HEK293 (cell line): ENCODE data around the gene GNPTG.

Experiments used
- CTCF ChIA-PET: fragments of 350-600 bp; formaldehyde crosslinking; extraction: SDS; loops from one replicate; lab custom pipeline; 2021; ENCODE audit warnings: antibody characterized with exemption; lab: Yijun Ruan, JAX
- POLR2A ChIA-PET: fragments of 300-600 bp; formaldehyde crosslinking; extraction: SDS; loops from one replicate; lab custom pipeline; 2020; ENCODE audit warnings: antibody characterized with exemption, inconsistent platforms; lab: Yijun Ruan, JAX
- H3K27ac ChIP-seq: fragments of 200-500 bp; sonication (Bioruptor generic); 2 replicates; pipeline ENCODE4 v1.5.1; 2014; ENCODE audit warnings: low read depth, low read length, control low read depth, inconsistent platforms; ENCODE audit errors: extremely low read depth
- H3K36me3 ChIP-seq, 2 experiments: fragments of 200-500 bp in 1 of 2; sonication (Bioruptor generic) in 1 of 2; 1 replicate in 1 of 2; 2 replicates in 1 of 2; pipeline ENCODE4 v1.5.1; 2014 to 2017; ENCODE audit warnings: inconsistent platforms in 2 of 2, low read length in 2 of 2; ENCODE audit not compliant: control insufficient read depth in 2 of 2, insufficient read depth in 1 of 2
- H3K4me1 ChIP-seq: fragments of 200-500 bp; sonication (Bioruptor generic); 2 replicates; pipeline ENCODE4 v1.5.1; 2014; ENCODE audit warnings: mild to moderate bottlenecking, low read length, inconsistent platforms; ENCODE audit not compliant: control insufficient read depth, insufficient read depth
- H3K4me3 ChIP-seq: 2 replicates; pipeline ENCODE4 v1.5.1; 2011; ENCODE audit warnings: low read depth, mild to moderate bottlenecking, control low read depth, low read length, moderate library complexity
- H3K9me3 ChIP-seq: fragments of 200-500 bp; sonication (Bioruptor generic); 2 replicates; pipeline ENCODE4 v1.5.1; 2014; ENCODE audit warnings: low read depth, low read length, inconsistent platforms; ENCODE audit not compliant: control insufficient read depth, insufficient read depth
- BCL11A ChIP-seq: fragments of 450-650 bp; formaldehyde crosslinking; IDR thresholded peaks from 2 replicates; pipeline ENCODE4 v1.5.1; 2016; ENCODE audit warnings: low read depth, missing biosample characterization, missing genetic modification characterization
- FEZF1 ChIP-seq: fragments of 450-650 bp; formaldehyde crosslinking; IDR thresholded peaks from 2 replicates; pipeline ENCODE4 v1.5.1; 2016; ENCODE audit warnings: missing biosample characterization, missing genetic modification characterization
- SALL2 ChIP-seq: fragments of 450-650 bp; formaldehyde crosslinking; IDR thresholded peaks from 2 replicates; pipeline ENCODE4 v1.5.0; 2017; ENCODE audit warnings: missing biosample characterization, mild to moderate bottlenecking, missing genetic modification characterization, borderline replicate concordance
- ZFP69B ChIP-seq: fragments of 450-650 bp; formaldehyde crosslinking; IDR thresholded peaks from 2 replicates; pipeline ENCODE4 v1.5.1; 2016; ENCODE audit warnings: missing biosample characterization, missing genetic modification characterization
- ZNF2 ChIP-seq: fragments of 450-650 bp; formaldehyde crosslinking; IDR thresholded peaks from 2 replicates; pipeline ENCODE4 v1.5.1; 2016; ENCODE audit warnings: missing biosample characterization, missing genetic modification characterization
- ZNF341 ChIP-seq: fragments of 450-650 bp; formaldehyde crosslinking; IDR thresholded peaks from 2 replicates; pipeline ENCODE4; 2016; ENCODE audit warnings: low read depth, missing biosample characterization, missing genetic modification characterization
- ZNF391 ChIP-seq: fragments of 450-650 bp; formaldehyde crosslinking; IDR thresholded peaks from 2 replicates; pipeline ENCODE4 v1.5.1; 2016; ENCODE audit warnings: low read depth, missing biosample characterization, missing genetic modification characterization, borderline replicate concordance
- ZNF473 ChIP-seq: fragments of 450-650 bp; formaldehyde crosslinking; IDR thresholded peaks from 2 replicates; pipeline ENCODE4 v1.5.1; 2017; ENCODE audit warnings: missing biosample characterization, missing genetic modification characterization
- ZNF510 ChIP-seq: fragments of 450-650 bp; formaldehyde crosslinking; IDR thresholded peaks from 2 replicates; pipeline ENCODE4 v1.5.1; 2018; ENCODE audit warnings: mild to moderate bottlenecking, missing genetic modification characterization, missing biosample characterization; ENCODE audit not compliant: insufficient replicate concordance
- ZNF624 ChIP-seq: fragments of 450-650 bp; formaldehyde crosslinking; IDR thresholded peaks from 2 replicates; pipeline ENCODE4 v1.5.1; 2017; ENCODE audit warnings: missing biosample characterization, missing genetic modification characterization
- ZNF654 ChIP-seq: fragments of 450-650 bp; formaldehyde crosslinking; IDR thresholded peaks from 2 replicates; pipeline ENCODE4 v1.5.1; 2016; ENCODE audit warnings: low read depth, missing biosample characterization, missing genetic modification characterization
- ZNF707 ChIP-seq: fragments of 450-650 bp; formaldehyde crosslinking; IDR thresholded peaks from 2 replicates; pipeline ENCODE4 v1.5.1; 2016; ENCODE audit warnings: missing biosample characterization, missing genetic modification characterization
- ZNF792 ChIP-seq: fragments of 450-650 bp; formaldehyde crosslinking; IDR thresholded peaks from 2 replicates; pipeline ENCODE4 v1.5.1; 2016; ENCODE audit warnings: missing biosample characterization, missing genetic modification characterization
- ZNF830 ChIP-seq: fragments of 450-650 bp; IDR thresholded peaks from 2 replicates; pipeline ENCODE4 v1.5.0; 2018; ENCODE audit warnings: missing biosample characterization, missing genetic modification characterization, low read depth, mild to moderate bottlenecking, moderate library complexity
- TF ChIP-seq, protein P1 (sequence below): fragments of 450-650 bp; formaldehyde crosslinking; optimal IDR thresholded peaks from 2 replicates; pipeline ENCODE3; 2016; ENCODE audit warnings: missing biosample characterization, mild to moderate bottlenecking, missing genetic modification characterization
- TF ChIP-seq, protein P2 (sequence below): fragments of 450-650 bp; formaldehyde crosslinking; IDR thresholded peaks from 2 replicates; pipeline ENCODE4 v1.5.1; 2016; ENCODE audit warnings: missing biosample characterization, missing genetic modification characterization
- TF ChIP-seq, protein P3 (sequence below): fragments of 450-650 bp; formaldehyde crosslinking; IDR thresholded peaks from 2 replicates; pipeline ENCODE4 v1.5.1; 2017; ENCODE audit warnings: missing biosample characterization, missing genetic modification characterization

GNPTG gene

DNA sequence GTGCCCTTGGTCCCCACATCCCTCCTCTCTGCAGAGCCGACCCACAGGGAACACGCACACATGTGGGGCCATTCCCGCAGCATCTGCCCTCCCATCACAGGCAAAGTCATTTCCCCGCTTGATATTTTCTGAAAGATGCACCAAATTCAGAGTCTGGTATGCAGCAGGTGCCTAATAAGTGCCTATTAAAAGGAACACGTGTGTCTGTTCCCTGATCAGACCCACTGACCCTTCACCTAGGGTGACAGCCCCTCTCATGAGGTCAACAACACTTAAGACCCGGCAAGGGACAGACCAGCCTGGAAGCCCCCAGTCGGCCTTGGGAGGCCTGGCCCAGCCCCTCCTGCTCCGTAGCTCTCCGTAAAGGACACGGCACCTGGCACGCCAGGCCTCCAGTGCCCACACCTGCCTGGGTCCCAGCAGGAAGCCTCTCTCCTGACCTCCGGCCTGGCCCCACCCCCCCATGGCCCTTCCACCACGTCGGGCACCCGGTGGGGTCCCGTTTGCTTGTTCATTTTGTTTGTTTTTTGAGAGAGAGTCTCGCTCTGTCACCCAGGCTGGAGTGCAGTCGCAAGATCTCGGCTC, 42.7 kb downstream of the GNPTG start:
- no peak overlapping the region for H3K27ac ChIP-seq
- peaks cover 0 to 48% of the 10 kb centered on the region in 2 experiments; a peak in 2 of 3 replicates for H3K36me3 ChIP-seq
- ChIA-PET CTCF (interaction anchor here (0.6 to 1.0 kb wide), 3 partner anchors 14 to 30 kb away, joined by 3 read pairs; no protein-coding TSS in a partner anchor), POLR2A (no interaction called here)
- TF ChIP-seq ZNF792 (tag by site-specific recombination) = 0 out of 2 replicates have a peak, but pooled peaks have one; percentile 27
- no peak for TF ChIP-seq SALL2 (tag by site-specific recombination)
- no peaks in the 10 kb centered on the region for H3K4me1 ChIP-seq
- H3K9me3 ChIP-seq = no peaks in the 10 kb centered on the region
- H3K4me3 ChIP-seq = no peak overlapping the region

DNA sequence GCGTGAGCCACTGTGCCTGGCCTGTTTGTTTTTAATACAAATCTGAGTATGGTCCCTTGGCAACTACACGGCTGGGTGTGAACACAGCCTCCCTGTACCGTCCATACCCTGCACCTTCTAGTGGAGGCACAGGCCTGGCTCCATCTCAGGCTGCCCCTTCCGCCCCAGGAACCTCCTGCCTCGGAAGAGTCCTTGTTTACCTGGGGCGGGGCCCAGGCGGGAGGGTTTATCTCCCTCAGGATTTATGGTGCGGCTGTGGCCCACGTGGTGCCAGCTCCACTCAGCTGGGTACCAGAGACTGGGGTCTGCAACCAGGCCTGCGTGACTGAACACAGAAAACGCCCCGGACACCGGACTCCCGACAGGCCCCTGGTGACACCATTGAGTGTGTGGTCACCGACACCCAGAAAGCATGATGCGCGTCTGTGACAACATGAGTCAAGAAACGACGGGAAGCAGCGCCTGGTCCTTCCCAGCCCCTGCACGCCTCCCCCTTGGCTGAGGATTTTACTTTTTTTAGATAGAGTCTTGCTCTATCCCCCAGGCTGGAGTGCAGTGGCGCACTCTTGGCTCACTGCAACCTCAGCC, 43.8 kb downstream of the GNPTG start:
- H3K9me3 ChIP-seq = no peaks in the 10 kb centered on the region
- CTCF ChIA-PET = interaction anchor here (0.6 to 1.0 kb wide), 2 partner anchors 15 to 17 kb away, joined by 3 read pairs; no protein-coding TSS in a partner anchor
- POLR2A ChIA-PET = interaction anchor here (0.6 to 0.7 kb wide), 2 partner anchors 24 to 33 kb away, joined by 3 to 6 read pairs; no protein-coding TSS in a partner anchor
- H3K36me3 ChIP-seq = peaks cover 0 to 44% of the 10 kb centered on the region in 2 experiments; a peak in 2 of 3 replicates
- H3K4me3 ChIP-seq = no peak overlapping the region
- no peaks in the 10 kb centered on the region for H3K4me1 ChIP-seq
- H3K27ac ChIP-seq = no peak overlapping the region
- TF ChIP-seq ZNF624 (tag by site-specific recombination) (no peak), ZNF473 (tag by site-specific recombination) (no peak)

DNA sequence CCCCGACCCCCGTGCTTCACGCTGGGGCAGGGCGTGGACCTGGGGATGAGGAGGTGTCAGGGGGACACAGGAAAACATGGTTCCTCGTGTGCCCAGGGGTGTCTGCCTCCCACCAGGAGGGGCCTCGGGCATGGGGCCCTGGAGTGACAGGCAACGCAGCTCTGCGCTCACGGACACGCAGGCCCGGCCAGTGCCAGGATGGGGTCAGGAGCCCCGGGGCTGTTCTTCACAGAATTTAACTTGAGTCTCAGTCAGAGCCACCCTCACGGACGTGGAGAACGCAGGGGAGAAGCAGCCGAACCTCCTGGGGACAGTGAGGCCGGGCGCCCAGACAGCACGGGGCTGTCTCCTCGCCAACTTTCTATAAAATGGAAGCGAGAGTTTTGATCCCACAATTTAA, 46.0 kb downstream of the GNPTG start:
- no peaks in the 10 kb centered on the region for H3K9me3 ChIP-seq
- no peak overlapping the region for H3K4me3 ChIP-seq
- POLR2A ChIA-PET = no interaction called here
- H3K27ac ChIP-seq = no peak overlapping the region
- peaks cover 0 to 47% of the 10 kb centered on the region in 2 experiments; a peak in 2 of 3 replicates for H3K36me3 ChIP-seq
- CTCF ChIA-PET = no interaction called here
- no peaks in the 10 kb centered on the region for H3K4me1 ChIP-seq
- TF ChIP-seq, protein P1, sequence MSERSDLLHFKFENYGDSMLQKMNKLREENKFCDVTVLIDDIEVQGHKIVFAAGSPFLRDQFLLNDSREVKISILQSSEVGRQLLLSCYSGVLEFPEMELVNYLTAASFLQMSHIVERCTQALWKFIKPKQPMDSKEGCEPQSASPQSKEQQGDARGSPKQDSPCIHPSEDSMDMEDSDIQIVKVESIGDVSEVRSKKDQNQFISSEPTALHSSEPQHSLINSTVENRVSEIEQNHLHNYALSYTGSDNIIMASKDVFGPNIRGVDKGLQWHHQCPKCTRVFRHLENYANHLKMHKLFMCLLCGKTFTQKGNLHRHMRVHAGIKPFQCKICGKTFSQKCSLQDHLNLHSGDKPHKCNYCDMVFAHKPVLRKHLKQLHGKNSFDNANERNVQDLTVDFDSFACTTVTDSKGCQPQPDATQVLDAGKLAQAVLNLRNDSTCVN = no peak

DNA sequence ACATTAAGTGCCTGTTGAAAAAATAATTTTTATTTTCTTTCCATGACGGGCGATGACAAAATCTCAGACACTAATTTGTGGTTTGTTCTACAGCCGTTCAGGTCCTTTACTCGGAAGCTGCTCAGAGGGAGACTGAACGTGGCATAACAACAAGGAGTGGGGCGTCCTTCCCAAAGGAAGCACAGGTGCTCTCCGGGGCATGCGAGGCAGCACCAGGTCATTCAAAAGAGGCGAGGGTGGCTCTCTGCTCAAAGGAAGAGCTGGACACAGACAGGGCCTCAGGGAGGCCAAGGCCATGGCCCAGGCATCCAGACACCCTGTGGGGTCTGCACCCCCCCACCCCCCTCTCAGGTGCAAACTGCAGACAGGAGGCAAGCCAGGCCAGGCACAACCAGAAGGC, 46.6 kb downstream of the GNPTG start:
- H3K9me3 ChIP-seq = no peaks in the 10 kb centered on the region
- CTCF ChIA-PET = no interaction called here
- H3K4me3 ChIP-seq = no peak overlapping the region
- peaks cover 0 to 48% of the 10 kb centered on the region in 2 experiments; a peak in 2 of 3 replicates for H3K36me3 ChIP-seq
- H3K27ac ChIP-seq = no peak overlapping the region
- TF ChIP-seq ZNF707 (tag by site-specific recombination) = peak; percentile 91
- TF ChIP-seq, protein P2, sequence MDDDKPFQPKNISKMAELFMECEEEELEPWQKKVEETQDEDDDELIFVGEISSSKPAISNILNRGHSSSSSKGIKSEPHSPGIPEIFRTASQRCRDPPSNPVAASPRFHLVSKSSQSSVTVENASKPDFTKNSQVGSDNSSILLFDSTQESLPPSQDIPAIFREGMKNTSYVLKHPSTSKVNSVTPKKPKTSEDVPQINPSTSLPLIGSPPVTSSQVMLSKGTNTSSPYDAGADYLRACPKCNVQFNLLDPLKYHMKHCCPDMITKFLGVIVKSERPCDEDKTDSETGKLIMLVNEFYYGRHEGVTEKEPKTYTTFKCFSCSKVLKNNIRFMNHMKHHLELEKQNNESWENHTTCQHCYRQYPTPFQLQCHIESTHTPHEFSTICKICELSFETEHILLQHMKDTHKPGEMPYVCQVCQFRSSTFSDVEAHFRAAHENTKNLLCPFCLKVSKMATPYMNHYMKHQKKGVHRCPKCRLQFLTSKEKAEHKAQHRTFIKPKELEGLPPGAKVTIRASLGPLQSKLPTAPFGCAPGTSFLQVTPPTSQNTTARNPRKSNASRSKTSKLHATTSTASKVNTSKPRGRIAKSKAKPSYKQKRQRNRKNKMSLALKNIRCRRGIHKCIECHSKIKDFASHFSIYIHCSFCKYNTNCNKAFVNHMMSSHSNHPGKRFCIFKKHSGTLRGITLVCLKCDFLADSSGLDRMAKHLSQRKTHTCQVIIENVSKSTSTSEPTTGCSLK (tag by site-specific recombination) = no peak
- H3K4me1 ChIP-seq = no peaks in the 10 kb centered on the region
- POLR2A ChIA-PET = no interaction called here

DNA sequence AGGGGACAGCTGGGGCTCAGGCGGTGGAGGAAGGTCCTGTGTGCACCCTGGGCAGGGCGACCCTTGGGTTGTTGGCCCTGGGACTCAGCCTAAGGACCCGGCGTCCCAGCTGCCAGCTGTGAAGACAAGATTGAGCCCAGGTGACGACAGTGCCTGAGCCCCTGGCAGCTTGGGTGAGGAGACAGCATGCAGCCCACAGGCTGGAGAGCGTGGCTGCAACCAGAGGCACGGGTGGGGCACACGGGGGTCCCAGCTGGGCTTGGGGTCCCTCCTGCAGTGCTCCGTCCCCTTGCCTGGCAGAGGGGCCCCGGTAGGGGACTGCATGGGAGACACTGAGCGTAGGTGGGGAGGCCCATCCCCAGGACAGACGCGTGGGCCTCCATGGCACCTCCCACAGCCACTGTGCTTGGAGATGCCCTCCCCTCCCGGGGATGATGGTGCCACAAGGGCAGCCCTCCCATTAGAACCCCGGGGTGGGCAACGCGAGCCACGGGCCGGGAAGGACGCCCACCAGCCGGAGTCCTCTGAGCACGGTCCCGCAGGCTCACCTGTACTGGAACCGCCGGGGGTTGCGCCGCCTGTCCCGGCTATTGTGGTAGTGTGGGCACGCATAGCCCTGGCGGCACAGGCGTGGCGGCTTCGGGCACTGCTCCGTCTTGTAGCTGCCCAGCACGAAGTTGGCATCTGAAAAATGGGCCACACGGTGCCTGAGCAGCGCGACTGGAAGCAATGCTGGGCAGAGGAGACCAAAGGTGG, 47.3 kb downstream of the GNPTG start:
- H3K4me1 ChIP-seq = no peaks in the 10 kb centered on the region
- no peak overlapping the region for H3K27ac ChIP-seq
- CTCF ChIA-PET = no interaction called here
- POLR2A ChIA-PET = no interaction called here
- H3K9me3 ChIP-seq = no peaks in the 10 kb centered on the region
- H3K36me3 ChIP-seq = peaks cover 0 to 45% of the 10 kb centered on the region in 2 experiments; a peak in 2 of 3 replicates
- no peak overlapping the region for H3K4me3 ChIP-seq
- TF ChIP-seq ZNF391 (tag by site-specific recombination) (no peak), ZFP69B (no peak), ZNF510 (no peak), ZNF654 (tag by site-specific recombination) (no peak), ZNF341 (no peak), FEZF1 (tag by site-specific recombination) (no peak), BCL11A (no peak), ZNF830 (tag by site-specific recombination) (no peak), ZNF2 (no peak)
- TF ChIP-seq, protein P3, sequence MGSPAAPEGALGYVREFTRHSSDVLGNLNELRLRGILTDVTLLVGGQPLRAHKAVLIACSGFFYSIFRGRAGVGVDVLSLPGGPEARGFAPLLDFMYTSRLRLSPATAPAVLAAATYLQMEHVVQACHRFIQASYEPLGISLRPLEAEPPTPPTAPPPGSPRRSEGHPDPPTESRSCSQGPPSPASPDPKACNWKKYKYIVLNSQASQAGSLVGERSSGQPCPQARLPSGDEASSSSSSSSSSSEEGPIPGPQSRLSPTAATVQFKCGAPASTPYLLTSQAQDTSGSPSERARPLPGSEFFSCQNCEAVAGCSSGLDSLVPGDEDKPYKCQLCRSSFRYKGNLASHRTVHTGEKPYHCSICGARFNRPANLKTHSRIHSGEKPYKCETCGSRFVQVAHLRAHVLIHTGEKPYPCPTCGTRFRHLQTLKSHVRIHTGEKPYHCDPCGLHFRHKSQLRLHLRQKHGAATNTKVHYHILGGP = no peak
